GM18505 (cell line): Measurements from ENCODE around the gene SAG.

Experiments
- ATAC-seq: cut with Tn5 transposase; IDR thresholded peaks from one replicate; pipeline ENCODE4 v1.9.1; 2021; ENCODE audit not compliant: unreplicated experiment
- POLR2A ChIP-seq: IDR thresholded peaks from 4 replicates; pipeline ENCODE4 v1.6.1; 2011; ENCODE audit warnings: borderline replicate concordance; ENCODE audit not compliant: insufficient read depth, insufficient read length; ENCODE audit errors: extremely low read depth

The SAG gene

DNA sequence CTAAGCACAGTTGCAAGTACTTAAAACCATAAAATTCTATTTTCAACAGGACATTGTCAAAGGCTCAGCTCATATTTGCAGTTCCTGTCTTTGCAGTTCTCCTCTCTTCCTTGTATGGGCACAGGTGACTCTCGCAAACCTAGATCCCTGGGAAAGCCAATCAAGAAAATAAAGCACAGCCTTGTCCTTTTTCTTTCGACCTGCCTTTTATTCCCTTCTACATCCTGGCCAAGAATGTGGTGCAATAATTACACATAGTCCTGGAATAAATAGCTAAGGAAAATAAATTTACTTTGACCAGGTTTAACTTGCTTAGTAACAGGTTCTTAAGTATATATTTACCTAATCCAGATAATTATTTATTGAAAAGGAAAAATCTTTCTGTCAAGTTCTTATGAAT lies 35.9 kb upstream of the SAG start:
- no peak for TF ChIP-seq POLR2A

GRCh38 chr2:233273120-233273519 lies 34.5 kb upstream of the SAG start:
- ATAC-seq: no peak
- TF ChIP-seq POLR2A: no peak

More for the DNA sequence above, 35.9 kb upstream of the SAG start:
- no peak for ATAC-seq

- no peak for TF ChIP-seq POLR2A
- ATAC-seq: no peak
These were observed 32.4 kb upstream of the SAG start for GRCh38 chr2:233275223-233275622.

DNA sequence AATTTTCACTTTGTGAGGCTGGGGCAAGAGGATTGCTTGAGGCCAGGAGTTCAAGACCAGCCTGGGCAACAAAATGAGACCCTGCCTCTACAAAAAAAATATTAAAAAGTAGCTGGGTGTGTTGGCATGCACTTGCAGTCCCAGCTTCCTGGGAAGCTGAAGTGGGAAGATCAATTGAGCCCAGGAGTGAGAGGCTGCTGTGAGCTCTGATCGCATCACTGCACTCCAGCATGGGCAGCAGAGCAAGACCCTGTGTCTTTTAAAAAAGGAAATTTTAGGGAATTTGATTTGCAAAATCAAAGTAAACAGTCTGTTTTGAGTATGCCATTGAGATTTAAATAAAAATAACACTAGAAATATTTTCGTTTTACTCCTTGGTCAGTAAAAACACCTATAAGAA lies 28.7 kb upstream of the SAG start:
- no peak for TF ChIP-seq POLR2A
- ATAC-seq: no peak

GRCh38 chr2:233280114-233280693 lies 27.4 kb upstream of the SAG start:
- ATAC-seq: no peak
- TF ChIP-seq POLR2A: no peak

GRCh38 chr2:233281553-233281952 lies 26.1 kb upstream of the SAG start:
- TF ChIP-seq POLR2A: no peak

GRCh38 chr2:233281992-233282603 lies 25.5 kb upstream of the SAG start:
- no peak for ATAC-seq
- no peak for TF ChIP-seq POLR2A

More at GRCh38 chr2:233281553-233281952, 26.1 kb upstream of the SAG start:
- ATAC-seq: no peak

- no peak for ATAC-seq
- TF ChIP-seq POLR2A: no peak
These were observed 21.7 kb upstream of the SAG start for GRCh38 chr2:233285921-233286320.

- ATAC-seq: no peak
- no peak for TF ChIP-seq POLR2A
These were observed 19.7 kb upstream of the SAG start for GRCh38 chr2:233287871-233288270.

DNA sequence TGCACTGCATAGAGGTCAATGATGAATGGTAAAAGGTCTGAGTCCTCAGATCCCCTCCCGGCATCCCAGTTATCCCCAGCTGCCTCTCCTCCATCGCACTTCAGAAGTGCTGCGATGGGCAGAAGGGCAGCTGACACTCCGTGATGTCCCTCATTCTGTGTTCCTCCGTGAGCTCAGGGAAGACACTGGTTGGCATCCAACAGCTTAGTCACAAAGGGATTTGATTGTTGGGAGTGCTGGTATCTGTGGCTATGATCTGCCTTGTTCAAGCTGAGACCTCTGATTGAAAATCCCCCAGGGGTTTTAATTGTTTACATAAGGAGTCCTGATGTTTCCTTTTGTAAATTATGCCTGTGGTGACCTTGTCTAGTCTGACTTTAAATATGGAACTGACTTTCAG lies 19.0 kb upstream of the SAG start:
- TF ChIP-seq POLR2A: no peak
- no peak for ATAC-seq

- TF ChIP-seq POLR2A: no peak
- ATAC-seq: no peak
These were observed 18.0 kb upstream of the SAG start for GRCh38 chr2:233289648-233290047.

DNA sequence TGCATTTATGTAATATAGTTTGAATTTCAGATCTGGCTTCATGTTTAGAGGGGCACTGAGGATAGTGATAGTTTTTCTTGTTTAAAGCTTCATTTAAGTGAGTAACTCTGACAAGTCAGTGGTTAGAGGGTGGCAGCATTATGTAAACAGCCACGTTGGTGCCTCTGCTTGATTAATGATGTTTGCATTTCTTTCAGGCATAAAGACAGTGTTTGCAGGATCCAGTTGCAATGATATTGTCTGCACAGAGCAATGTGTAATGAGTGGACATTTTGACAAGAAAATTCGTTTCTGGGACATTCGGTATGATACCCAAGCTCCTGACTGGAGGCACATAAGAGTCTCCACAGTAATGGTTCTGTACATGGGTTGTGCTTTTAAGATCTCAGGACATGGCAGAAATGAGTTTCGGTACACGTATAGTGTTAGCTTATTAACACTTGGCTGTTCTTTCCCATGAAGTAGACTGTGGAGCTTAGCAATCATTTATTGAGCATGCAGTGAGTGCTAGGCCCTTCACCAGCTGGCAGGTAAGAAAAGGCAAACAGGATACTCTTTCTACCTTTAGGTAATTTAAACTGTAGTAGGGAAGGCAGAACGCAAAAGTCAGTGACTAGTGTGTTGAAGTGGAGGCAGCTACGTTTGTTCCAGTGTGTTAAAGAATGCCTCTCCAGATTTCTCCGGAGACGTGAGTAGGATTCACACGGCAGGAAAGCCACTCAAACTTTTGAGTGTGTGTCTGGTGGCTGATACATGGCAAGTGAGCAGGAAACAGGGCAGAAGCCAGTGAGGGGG lies 17.4 kb upstream of the SAG start:
- ATAC-seq: no peak
- TF ChIP-seq POLR2A: no peak

DNA sequence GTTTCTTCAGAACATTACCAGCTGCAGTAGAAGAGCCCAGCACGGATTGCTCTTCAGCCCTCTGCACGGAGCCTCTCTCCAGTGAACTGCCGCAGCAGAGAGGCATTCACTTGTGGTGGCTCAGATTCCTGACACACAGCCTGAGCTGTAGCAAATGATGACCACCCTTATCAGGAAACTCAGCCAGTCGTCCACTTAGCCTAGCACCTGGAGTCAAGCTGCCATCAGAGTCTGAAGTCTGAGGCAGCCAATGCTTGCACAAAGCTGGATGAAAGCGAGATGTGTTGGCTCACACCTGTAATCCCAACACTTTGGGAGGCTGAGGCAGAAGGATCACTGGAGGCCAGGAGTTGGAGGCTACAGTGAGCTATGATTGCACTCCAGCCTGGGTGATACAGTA lies 11.7 kb upstream of the SAG start:
- no peak for TF ChIP-seq POLR2A
- no peak for ATAC-seq

- no peak for TF ChIP-seq POLR2A
- ATAC-seq: no peak
These were observed 10.5 kb upstream of the SAG start for GRCh38 chr2:233297076-233297475.
